Mesodermal cell (in vitro differentiated cells): ENCODE results near the gene AFAP1.

Experiments used
- H3K27ac ChIP-seq: 2 replicates; pipeline ENCODE4 v1.7.0; 2013; ENCODE audit warnings: mild to moderate bottlenecking, low read depth, low read length, moderate library complexity; ENCODE audit not compliant: severe bottlenecking
- H3K36me3 ChIP-seq: 2 replicates; pipeline ENCODE4 v1.7.1; 2013; ENCODE audit warnings: mild to moderate bottlenecking, low read length, moderate library complexity; ENCODE audit not compliant: control insufficient read depth, insufficient read depth
- H3K4me1 ChIP-seq: one replicate; pipeline ENCODE4 v1.7.1; 2013; ENCODE audit warnings: mild to moderate bottlenecking, low read length; ENCODE audit not compliant: insufficient read depth, control insufficient read depth, poor library complexity, severe bottlenecking
- H3K4me3 ChIP-seq: 2 replicates; pipeline ENCODE4 v1.7.0; 2013; ENCODE audit warnings: low read length, control low read depth, mild to moderate bottlenecking; ENCODE audit not compliant: insufficient read depth, poor library complexity, severe bottlenecking; ENCODE audit errors: extremely low read depth
- H3K9me3 ChIP-seq: 2 replicates; pipeline ENCODE4 v1.7.1; 2013; ENCODE audit warnings: mild to moderate bottlenecking, low read length, moderate library complexity; ENCODE audit not compliant: control insufficient read depth
- WGBS, 2 experiments: methylation state at CpG; one replicate each; pipeline ENCODE4 v1.1.5; 2013; ENCODE audit warnings: missing lambda C conversion rate in 2 of 2; ENCODE audit not compliant: insufficient coverage in 2 of 2; 5-methylcytosine and 5-hydroxymethylcytosine counted together

Gene AFAP1

DNA sequence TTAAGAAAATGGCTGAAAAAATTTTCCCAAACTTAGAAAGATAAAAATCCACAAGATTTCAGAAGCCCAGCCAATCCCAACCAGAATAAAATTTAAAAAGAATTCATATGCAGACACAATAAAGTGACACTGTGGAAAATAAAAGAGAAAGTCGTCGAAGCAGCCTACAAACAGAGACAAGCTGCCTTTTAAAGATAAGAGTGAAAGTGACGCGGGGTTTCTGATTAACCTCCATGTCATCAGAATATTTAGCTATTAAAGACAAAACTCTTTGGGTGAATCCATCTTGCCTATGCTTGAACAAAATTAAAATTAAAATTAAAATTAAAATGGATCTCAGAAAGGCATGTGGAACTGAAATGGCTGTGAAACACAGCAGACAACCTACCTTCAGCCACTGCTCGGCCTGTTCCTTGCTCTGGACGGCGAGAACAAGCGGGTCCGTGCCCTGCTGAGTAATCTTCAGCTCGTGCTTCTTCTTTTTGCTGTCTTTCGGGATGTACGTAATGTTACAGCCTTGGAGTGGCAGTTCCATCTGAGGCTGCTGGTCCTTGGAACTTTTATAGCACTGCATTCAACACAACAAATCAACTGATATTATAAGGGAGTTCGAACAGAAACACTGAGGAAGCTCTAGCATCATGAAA lies 101.4 kb downstream of the AFAP1 start:
- Histone ChIP-seq H3K9me3 (no peaks in the 10 kb centered on the region), H3K4me3 (no peak overlapping the region), H3K36me3 (peaks cover 67% of the 10 kb centered on the region), H3K27ac (no peak overlapping the region), H3K4me1 (peaks cover 21% of the 10 kb centered on the region)
- WGBS, 2 experiments, result 96 to 97% methylated on average over 4 to 7 of the region's 13 CpGs

DNA sequence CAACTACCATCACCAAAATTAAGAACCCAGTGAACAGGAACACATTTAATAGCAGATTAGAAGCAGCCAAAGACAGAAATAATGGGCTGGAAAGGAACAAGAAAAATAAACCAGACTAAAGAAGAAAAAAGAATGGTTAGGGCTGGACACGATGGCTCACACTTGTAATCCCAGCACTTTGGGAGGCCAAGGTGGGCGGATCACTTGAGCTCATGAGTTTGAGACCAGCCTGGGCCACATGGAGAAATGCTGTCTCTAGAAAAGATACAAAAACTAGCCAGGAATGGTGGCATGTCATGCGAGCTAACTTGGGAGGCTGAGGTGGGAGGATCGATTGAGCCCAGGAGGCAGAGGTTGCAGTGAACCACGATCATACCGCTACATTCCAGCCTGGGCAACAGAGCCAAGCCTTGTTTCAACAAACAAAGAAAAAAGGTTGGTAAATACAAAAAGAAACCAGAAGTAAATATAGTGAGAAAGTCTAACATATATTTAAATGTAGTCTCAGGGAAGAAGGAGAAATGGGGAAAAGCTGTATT lies 102.0 kb downstream of the AFAP1 start:
- Histone ChIP-seq H3K4me1 (peaks cover 15% of the 10 kb centered on the region), H3K4me3 (no peak overlapping the region), H3K27ac (no peak overlapping the region), H3K36me3 (peaks cover 68% of the 10 kb centered on the region), H3K9me3 (no peaks in the 10 kb centered on the region)
- 94 to 97% methylated on average over 4 of the region's 6 CpGs for WGBS, 2 experiments

DNA sequence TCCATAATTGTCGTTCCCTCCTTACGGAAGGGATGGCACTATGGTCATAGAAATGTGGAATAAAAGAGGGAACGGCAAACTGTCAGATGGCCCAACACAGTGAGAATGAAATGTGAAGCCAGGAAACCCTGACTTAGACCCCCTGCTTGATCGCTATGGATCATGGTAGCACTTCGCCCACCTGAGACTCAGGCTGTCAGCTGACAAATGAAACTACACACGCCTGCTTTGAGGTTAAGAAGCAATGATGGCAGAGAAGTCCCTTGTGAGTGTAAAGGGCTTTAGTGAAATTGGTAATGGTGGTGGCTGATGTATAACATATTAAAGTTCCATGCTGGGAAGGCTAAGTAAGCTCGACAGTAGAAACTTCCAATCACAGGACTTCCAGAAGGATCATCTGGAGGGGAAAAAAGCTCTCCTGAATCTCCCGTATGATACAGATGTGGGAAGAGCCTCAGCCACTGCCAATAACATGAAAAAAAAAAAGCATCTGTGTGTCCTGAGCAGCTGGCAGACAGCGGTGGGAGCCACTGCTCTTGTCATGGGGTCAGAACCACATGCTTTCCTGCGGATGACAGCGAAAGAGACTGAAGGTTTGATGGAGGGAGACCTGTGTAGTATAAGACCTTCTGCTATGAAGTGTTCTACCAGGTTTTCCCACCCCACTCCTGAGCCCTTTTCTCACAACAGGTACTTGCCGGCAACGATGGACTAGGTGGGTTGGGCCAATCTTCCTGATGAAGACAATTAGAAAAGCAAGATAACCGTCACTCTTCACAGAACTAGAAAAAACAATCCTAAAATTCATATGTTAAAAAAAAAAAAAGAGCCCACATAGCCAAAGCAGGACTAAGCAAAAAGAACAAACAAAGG lies 107.6 kb downstream of the AFAP1 start:
- H3K9me3 ChIP-seq, result no peaks in the 10 kb centered on the region
- H3K36me3 ChIP-seq, result peaks cover 88% of the 10 kb centered on the region
- WGBS, 2 experiments, result 96 to 100% methylated on average over 10 to 11 of the region's 14 CpGs
- H3K4me1 ChIP-seq, result peaks cover 34% of the 10 kb centered on the region
- H3K27ac ChIP-seq, result peak overlapping the region; percentile 57
- H3K4me3 ChIP-seq, result no peak overlapping the region

DNA sequence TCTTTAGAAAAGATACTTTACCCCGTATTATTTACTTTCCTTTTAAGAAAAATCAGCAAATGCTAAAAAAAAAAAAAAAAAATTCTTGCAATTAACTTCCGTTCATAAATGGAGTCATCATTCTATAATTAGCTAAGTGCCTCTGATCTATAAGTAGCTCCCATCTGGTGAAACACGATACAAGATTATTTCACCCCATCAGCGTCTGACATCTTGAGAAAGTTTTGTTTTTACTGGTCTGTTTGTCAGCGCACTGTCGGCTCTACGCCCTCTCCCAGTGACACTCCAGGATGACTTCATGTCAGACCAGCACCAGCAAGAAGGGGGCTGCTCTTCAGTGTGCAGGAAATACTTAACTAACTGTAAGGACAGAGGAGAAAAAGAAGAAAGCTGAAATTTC lies 108.3 kb downstream of the AFAP1 start:
- Histone ChIP-seq H3K27ac (peak overlapping the region; percentile 57), H3K4me1 (peaks cover 34% of the 10 kb centered on the region), H3K36me3 (peaks cover 88% of the 10 kb centered on the region), H3K4me3 (no peak overlapping the region), H3K9me3 (no peaks in the 10 kb centered on the region)
- WGBS, 2 experiments, result 84 to 100% methylated on average over 4 to 6 of the region's 7 CpGs

GRCh38 chr4:7830747-7831146 lies 108.9 kb downstream of the AFAP1 start:
- no peaks in the 10 kb centered on the region for H3K9me3 ChIP-seq
- H3K36me3 ChIP-seq, result peaks cover 88% of the 10 kb centered on the region
- no peak overlapping the region for H3K27ac ChIP-seq
- no CpG with 5 or more reads among the region's 2 CpGs for WGBS, 2 experiments
- no peak overlapping the region for H3K4me3 ChIP-seq
- H3K4me1 ChIP-seq, result peaks cover 34% of the 10 kb centered on the region

- H3K27ac ChIP-seq, result peak overlapping the region; percentile 83
- H3K36me3 ChIP-seq, result peaks cover 92% of the 10 kb centered on the region
- H3K4me3 ChIP-seq, result no peak overlapping the region
- 82 to 94% methylated on average over 7 of the region's 10 CpGs for WGBS, 2 experiments
- H3K9me3 ChIP-seq, result no peaks in the 10 kb centered on the region
- H3K4me1 ChIP-seq, result peaks cover 34% of the 10 kb centered on the region
These were observed 109.7 kb downstream of the AFAP1 start for GRCh38 chr4:7829652-7830580.

DNA sequence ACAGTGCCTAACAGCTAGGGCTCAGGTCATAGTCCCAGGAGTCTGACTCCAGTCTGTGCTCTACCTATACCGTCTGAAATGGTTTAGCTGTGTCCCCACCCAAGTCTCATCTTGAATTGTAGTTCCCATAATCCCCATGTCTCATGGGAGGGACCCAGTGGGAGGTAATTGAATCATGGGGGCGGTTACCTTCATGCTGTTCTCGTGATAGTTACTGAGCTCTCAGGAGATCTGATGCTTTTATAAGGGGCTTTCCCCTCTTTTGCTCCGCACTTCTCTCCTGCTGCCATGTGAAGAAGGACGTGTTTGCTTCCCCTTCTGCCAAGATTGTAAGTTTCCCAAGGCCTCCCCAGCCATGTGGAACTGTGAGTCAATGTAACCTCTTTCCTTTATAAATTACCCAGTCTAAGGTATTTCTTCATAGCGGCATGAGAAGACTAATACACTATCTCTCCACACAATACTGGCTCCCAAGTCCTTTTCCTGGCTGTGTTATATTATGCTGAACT lies 110.8 kb downstream of the AFAP1 start:
- H3K36me3 ChIP-seq, result peaks cover 90% of the 10 kb centered on the region
- WGBS, 2 experiments, result 69 to 90% methylated on average over 3 of the region's 6 CpGs
- H3K27ac ChIP-seq, result peak overlapping the region; percentile 83
- H3K9me3 ChIP-seq, result no peaks in the 10 kb centered on the region
- no peak overlapping the region for H3K4me3 ChIP-seq
- H3K4me1 ChIP-seq, result peaks cover 34% of the 10 kb centered on the region

DNA sequence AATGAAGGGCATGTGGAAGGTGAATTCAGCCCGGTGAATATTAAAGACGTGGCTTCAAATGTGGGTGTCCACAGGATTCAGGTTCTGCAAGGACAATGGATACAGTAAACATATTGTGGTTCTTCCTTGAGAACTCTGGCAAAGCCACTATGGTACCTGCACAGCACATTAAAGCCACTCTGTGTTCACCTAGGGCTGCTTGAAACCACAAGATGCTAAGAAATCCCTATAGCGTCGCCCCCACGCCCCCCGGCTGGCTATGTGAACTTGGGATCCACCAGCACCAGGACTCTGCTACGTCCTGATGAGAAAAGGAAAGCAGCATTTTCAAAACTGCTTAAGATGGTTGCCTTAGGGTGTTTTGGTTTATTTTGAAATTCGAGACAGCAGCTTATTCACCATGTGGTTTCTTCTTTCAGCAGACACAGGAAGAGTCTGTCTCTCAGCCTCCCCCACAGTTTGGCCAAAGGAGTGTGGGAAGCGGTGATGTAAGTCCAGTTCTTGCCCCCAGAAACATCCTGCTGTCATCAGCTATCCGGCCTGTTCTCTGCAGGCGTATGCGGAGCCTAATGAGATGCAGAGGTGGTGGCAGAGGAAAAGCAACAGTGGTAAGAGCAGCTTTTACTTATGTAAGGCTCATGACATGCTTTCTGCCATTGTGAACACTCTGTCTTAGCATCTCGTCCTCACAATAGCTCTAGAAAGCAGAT lies 111.5 kb downstream of the AFAP1 start:
- peak overlapping the region; percentile 83 for H3K27ac ChIP-seq
- H3K4me3 ChIP-seq, result no peak overlapping the region
- H3K4me1 ChIP-seq, result peaks cover 35% of the 10 kb centered on the region
- no peaks in the 10 kb centered on the region for H3K9me3 ChIP-seq
- WGBS, 2 experiments, result 76 to 80% methylated on average over 10 to 12 of the region's 13 CpGs
- peaks cover 91% of the 10 kb centered on the region for H3K36me3 ChIP-seq

GRCh38 chr4:7827566-7827965 lies 112.1 kb downstream of the AFAP1 start:
- peaks cover 88% of the 10 kb centered on the region for H3K36me3 ChIP-seq
- peak overlapping the region; percentile 83 for H3K27ac ChIP-seq
- H3K9me3 ChIP-seq, result no peaks in the 10 kb centered on the region
- peaks cover 38% of the 10 kb centered on the region for H3K4me1 ChIP-seq
- H3K4me3 ChIP-seq, result no peak overlapping the region
- 98 to 99% methylated on average over 9 of the region's 11 CpGs for WGBS, 2 experiments
